GM12801 (cell line): ENCODE measurements around the gene C16orf74.

Experiments used
- CTCF ChIP-seq: IDR thresholded peaks from one replicate; pipeline ENCODE4 v1.5.1; 2011; ENCODE audit warnings: control low read depth; ENCODE audit not compliant: insufficient read length; ENCODE audit errors: extremely low read depth

C16orf74 gene

GRCh38 chr16:85687651-85688471 is 63.0 kb downstream of the C16orf74 start:
- TF ChIP-seq CTCF, result no peak

- no peak for TF ChIP-seq CTCF
Observed at GRCh38 chr16:85686912-85687591, 63.8 kb downstream of the C16orf74 start.

GRCh38 chr16:85685251-85685650 is 65.6 kb downstream of the C16orf74 start:
- no peak for TF ChIP-seq CTCF

GRCh38 chr16:85683363-85683762 is 67.5 kb downstream of the C16orf74 start:
- TF ChIP-seq CTCF, result no peak

- no peak for TF ChIP-seq CTCF
Observed at GRCh38 chr16:85682516-85682915, 68.4 kb downstream of the C16orf74 start.

- TF ChIP-seq CTCF, result no peak
Observed at GRCh38 chr16:85681255-85681654, 69.6 kb downstream of the C16orf74 start.

GRCh38 chr16:85680352-85680944 is 70.4 kb downstream of the C16orf74 start:
- no peak for TF ChIP-seq CTCF
